ENCODE measurements around the gene MFF.

The MFF gene

GRCh38 chr2:227324642-227324994, 433 bp upstream of the MFF start:
- H3K4me3 ChIP-seq (ENCODE audit: low read depth, low read length): peak overlapping the region; percentile 92
- no peak for DNase-seq (ENCODE audit: low read depth, low spot score)
- TF ChIP-seq, protein P1, sequence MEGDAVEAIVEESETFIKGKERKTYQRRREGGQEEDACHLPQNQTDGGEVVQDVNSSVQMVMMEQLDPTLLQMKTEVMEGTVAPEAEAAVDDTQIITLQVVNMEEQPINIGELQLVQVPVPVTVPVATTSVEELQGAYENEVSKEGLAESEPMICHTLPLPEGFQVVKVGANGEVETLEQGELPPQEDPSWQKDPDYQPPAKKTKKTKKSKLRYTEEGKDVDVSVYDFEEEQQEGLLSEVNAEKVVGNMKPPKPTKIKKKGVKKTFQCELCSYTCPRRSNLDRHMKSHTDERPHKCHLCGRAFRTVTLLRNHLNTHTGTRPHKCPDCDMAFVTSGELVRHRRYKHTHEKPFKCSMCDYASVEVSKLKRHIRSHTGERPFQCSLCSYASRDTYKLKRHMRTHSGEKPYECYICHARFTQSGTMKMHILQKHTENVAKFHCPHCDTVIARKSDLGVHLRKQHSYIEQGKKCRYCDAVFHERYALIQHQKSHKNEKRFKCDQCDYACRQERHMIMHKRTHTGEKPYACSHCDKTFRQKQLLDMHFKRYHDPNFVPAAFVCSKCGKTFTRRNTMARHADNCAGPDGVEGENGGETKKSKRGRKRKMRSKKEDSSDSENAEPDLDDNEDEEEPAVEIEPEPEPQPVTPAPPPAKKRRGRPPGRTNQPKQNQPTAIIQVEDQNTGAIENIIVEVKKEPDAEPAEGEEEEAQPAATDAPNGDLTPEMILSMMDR (IDR thresholded peaks at IDR 0.05; ENCODE audit: low read depth, low read length): no peak
- in situ Hi-C loops (cut with HindIII; ENCODE audit: low sequenced_read_pairs): no loop called here

DNA sequence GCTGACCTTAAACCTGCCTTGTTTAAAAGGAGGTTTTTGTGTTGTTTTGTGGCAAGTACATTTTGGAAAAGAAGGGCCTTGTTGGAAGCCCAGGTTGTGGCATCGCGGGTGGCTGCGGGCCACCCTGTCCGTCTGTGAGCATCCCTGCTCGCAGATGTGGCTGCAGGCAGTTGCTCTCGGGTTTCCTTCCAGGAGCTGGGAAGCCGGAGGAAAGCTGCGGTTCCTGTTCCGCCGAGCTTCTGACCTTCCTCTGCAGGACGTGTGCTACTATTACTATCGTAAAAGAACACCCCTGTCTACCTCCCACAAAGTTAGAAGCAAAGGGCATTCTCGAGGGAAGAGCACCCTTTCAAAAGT, 766 bp downstream of the MFF start:
- H3K4me3 ChIP-seq (ENCODE audit: low read depth, low read length): peak overlapping the region; percentile 92
- in situ Hi-C loops (cut with HindIII; ENCODE audit: low sequenced_read_pairs): no loop called here
- peak; percentile 57 for DNase-seq (ENCODE audit: low read depth, low spot score)
- TF ChIP-seq, protein P1 (IDR thresholded peaks at IDR 0.05; ENCODE audit: low read depth, low read length): no peak

DNA sequence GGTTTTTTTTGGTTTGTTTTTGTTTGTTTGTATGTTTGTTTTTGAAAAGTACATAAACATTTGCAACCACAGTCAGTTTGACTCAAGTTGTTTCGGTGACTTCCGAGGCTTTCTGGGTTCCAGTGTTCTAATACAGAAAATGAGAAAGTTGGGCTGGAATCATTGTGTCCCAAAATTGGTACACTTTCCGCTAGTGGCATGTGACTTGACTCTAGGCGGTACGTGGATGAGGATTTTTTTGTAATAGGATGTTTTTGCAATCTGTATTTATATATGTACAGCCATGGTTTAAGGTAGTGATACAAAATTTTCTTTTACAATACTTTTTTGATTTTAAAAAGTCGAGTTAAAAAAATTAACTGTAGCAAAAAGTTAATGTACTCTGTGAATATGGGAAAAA, 1.7 kb downstream of the MFF start:
- TF ChIP-seq, protein P1 (IDR thresholded peaks at IDR 0.05; ENCODE audit: low read depth, low read length): no peak
- no peak overlapping the region for H3K4me3 ChIP-seq (ENCODE audit: low read depth, low read length)
- no peak for DNase-seq (ENCODE audit: low read depth, low spot score)
- in situ Hi-C loops (cut with HindIII; ENCODE audit: low sequenced_read_pairs): no loop called here

GRCh38 chr2:227335713-227336112, 10.7 kb downstream of the MFF start:
- H3K4me3 ChIP-seq (ENCODE audit: low read depth, low read length): no peak overlapping the region
- TF ChIP-seq, protein P1 (IDR thresholded peaks at IDR 0.05; ENCODE audit: low read depth, low read length): no peak
- in situ Hi-C loops (cut with HindIII; ENCODE audit: low sequenced_read_pairs): no loop called here
- no peak for DNase-seq (ENCODE audit: low read depth, low spot score)

DNA sequence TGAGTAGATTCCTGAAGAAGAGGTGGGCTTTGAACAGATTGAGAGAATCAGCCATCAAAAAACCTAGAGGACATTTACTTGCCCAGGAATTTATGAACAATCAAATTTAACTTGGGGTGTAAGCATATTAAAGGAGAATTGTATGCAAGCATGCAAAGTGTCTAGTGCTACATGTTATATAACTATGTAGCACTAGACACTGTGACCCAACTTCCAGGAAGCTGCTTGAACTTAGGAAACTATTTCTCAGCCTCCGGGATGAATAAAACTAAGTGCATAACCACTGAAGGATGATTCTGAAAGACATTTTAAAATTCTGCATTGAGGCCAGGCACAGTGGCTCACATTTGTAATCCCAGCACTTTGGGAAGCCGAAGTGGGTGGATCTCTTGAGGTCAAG, 12.4 kb downstream of the MFF start:
- TF ChIP-seq, protein P1 (IDR thresholded peaks at IDR 0.05; ENCODE audit: low read depth, low read length): no peak
- in situ Hi-C loops (cut with HindIII; ENCODE audit: low sequenced_read_pairs): no loop called here
- H3K4me3 ChIP-seq (ENCODE audit: low read depth, low read length): no peak overlapping the region
- DNase-seq (ENCODE audit: low read depth, low spot score): no peak

- in situ Hi-C loops (cut with HindIII; ENCODE audit: low sequenced_read_pairs): no loop called here
- TF ChIP-seq, protein P1 (IDR thresholded peaks at IDR 0.05; ENCODE audit: low read depth, low read length): no peak
- DNase-seq (ENCODE audit: low read depth, low spot score): no peak
- no peak overlapping the region for H3K4me3 ChIP-seq (ENCODE audit: low read depth, low read length)
Observed at GRCh38 chr2:227339098-227339599, 14.1 kb downstream of the MFF start.

DNA sequence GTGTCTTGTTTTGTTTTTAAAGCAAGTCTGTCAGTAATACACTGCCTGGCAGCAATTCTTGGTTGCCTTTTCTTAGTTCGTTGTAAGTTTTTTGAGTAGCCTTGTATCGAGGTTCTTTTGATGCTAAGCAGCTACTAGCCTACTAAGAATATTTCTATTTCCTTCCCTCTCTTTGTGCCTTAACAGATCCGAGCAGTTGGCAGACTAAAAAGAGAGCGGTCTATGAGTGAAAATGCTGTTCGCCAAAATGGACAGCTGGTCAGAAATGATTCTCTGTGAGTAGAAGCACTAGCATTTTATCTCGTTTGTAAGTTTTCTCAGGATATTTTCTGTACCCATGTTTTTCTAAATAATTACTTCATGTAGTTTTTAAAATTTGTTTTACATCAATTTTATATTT, 15.1 kb downstream of the MFF start:
- H3K4me3 ChIP-seq (ENCODE audit: low read depth, low read length): no peak overlapping the region
- in situ Hi-C loops (cut with HindIII; ENCODE audit: low sequenced_read_pairs): no loop called here
- TF ChIP-seq, protein P1 (IDR thresholded peaks at IDR 0.05; ENCODE audit: low read depth, low read length): no peak
- no peak for DNase-seq (ENCODE audit: low read depth, low spot score)

All from astrocyte of the spinal cord (primary cell).